Fibroblast of upper back skin (primary cell): ENCODE measurements around the gene MMD2.
"Not testable (repeated sequence)": the region's sequence is repeated elsewhere in the genome, so short reads cannot be mapped to it uniquely, and the experiment has no call there.

Source experiments
- DNase-seq: peaks from one replicate; pipeline ENCODE4 v3.0.0-alpha.2; 2013

MMD2 gene, protein sequence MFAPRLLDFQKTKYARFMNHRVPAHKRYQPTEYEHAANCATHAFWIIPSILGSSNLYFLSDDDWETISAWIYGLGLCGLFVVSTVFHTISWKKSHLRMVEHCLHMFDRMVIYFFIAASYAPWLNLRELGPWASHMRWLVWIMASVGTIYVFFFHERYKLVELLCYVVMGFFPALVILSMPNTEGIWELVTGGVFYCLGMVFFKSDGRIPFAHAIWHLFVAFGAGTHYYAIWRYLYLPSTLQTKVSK

DNA sequence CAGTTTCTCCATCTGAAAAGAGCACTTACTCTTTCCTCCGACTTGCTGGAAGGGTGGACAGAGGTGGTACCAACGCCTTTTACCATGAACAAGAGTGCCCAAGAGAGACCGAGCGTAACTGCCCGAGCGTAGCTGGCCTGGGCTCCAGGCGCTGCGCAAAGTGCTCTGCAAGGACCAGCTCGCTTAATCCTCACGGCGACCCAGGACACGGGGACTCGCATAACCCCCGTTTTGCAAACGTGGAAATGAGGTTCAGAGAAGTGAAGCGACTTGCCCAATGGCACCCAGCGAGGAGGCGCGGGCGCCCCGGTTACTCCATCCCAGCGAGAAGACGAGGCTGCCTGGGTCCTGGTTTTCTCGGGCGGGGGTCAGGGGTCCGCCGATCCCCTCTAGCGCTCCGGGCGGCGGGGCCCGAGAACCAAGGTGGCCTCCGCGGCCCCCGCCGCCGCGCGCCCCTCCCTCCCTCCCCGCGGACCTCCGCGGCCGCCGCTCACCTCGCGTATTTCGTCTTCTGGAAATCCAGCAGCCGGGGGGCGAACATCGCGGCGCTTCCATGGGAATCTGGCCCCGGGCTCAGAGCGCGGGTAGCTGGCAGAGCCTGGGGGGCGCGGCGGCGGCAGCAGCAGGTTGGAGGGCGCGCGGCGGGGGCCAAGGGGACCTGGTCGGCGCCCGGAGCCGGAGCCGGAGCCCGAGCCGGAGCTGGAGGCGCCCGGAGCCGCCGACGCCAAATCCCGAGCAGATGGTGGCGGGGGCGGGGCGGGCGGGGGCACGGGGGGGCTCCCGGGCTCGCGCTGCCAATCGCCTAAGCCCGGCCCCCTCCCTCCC, at the start of gene MMD2:
Gene MMD2 (minus strand): TSS at position 711 of the 825 bp plus-strand sequence. CDS start 170 bp downstream, at position 541.
- DNase-seq = no peak

GRCh38 chr7:5005066-5005465, 46.1 kb upstream of the MMD2 start:
- DNase-seq = no peak

DNA sequence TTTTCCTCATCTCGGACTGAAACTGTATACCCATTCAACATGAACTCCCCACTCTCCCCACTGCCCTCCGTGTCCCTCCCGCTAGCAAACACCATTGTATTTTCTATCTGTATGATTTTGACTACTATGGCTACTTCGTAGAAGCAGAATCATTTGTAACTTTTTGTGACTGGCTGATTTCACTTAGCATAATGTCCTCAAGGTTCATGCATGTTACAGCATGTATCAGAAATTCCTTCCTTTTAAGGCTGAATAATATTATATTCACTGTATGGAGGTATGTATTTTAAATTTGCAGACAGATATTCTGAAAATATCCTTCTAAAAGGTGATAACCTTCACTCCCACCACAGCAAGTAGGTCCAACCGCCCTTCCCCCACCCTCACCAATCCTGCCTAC, 42.9 kb upstream of the MMD2 start:
- DNase-seq = no peak

DNA sequence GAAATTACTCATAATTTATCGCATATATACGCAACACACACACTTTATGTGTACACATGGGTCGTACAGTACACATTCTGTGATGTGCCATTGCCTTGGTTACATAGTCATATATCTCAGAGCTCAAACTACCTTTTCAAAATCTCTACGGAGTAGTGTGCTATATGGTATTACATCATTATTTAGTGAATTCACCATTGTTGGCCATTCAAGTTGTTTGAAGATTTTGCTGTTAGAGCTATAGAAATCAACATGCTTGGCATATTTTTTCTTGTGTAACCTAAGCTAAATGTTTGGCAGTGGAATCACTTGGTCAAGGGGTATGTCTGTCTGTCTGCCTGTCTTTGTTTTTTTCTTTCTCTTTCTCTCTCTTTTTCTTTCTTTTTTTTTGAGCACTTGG, 42.0 kb upstream of the MMD2 start:
- no peak for DNase-seq

DNA sequence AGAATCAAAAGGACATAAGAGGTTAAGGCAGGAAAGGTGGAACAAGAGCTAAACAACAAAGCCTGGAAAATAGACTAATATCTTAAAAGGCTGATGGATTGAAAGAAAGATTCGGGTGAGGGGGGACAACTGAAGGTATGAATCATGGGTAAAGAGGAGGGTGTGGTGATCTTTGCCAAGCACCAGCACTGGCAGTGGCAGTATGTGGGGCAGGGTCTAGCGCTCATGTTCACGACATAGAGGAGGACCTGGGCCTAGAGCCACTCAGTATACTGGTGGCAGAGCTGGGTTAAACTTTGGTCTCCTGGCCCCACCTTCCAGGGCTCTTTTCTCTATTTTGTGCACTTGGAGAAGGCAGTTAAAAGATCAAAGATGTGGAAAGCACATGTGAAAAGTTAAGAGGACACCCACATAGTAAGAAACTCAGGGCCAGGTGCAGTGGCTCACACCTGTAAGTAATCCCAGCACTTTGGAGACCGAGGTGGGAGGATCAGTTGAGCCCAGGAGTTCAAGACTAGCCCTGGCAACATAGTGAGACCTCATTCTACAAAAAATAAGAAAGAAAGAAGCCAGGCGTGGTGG, 40.5 kb upstream of the MMD2 start:
- DNase-seq = no peak

- no peak for DNase-seq
Observed at GRCh38 chr7:4998910-4999309, 39.9 kb upstream of the MMD2 start.

DNA sequence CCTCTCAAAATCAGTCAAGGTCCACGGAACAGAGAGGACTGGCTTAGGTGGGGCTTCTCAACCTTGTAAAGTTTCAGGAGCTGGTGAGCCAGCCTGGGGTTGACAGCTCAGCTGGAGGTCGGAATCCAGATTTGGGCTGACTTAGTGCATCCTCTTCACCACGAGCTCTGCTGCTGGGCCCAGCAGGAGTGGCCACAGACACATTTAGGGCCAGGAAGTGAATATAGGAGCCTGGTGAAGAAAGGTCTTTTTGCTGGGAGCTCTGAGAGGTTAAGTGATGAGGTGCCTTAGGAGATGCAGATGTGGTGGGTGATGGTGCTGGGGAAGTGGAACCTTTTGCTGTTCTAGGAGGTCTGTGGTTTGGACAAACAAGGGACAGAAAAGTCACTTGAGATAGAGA, 39.3 kb upstream of the MMD2 start:
- no peak for DNase-seq

- no peak for DNase-seq
Observed at GRCh38 chr7:4996696-4997222, 37.8 kb upstream of the MMD2 start.

- no peak for DNase-seq
Observed at GRCh38 chr7:4995429-4995969, 36.5 kb upstream of the MMD2 start.

- DNase-seq = no peak
Observed at GRCh38 chr7:4993471-4993870, 34.5 kb upstream of the MMD2 start.

DNA sequence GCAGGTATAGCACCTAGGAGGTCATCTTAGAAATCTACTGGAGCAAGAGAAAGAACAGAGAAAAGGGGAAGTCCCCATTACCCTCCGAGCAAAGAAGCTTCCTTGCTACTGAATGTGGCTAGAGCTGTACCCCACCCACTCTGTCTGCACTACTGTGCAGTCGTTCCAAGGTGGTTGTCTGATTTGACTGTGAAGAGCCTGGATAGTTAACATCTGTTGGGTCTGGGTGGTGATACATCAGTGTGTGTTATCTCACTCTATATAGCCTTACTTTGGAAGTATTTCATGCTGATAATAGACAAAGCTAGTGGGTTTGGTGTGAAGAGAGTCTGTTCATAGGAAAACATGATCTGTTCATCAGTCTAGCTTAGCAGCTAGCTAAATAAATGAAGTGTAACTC, 23.8 kb upstream of the MMD2 start:
- not testable (repeated sequence) for DNase-seq

DNA sequence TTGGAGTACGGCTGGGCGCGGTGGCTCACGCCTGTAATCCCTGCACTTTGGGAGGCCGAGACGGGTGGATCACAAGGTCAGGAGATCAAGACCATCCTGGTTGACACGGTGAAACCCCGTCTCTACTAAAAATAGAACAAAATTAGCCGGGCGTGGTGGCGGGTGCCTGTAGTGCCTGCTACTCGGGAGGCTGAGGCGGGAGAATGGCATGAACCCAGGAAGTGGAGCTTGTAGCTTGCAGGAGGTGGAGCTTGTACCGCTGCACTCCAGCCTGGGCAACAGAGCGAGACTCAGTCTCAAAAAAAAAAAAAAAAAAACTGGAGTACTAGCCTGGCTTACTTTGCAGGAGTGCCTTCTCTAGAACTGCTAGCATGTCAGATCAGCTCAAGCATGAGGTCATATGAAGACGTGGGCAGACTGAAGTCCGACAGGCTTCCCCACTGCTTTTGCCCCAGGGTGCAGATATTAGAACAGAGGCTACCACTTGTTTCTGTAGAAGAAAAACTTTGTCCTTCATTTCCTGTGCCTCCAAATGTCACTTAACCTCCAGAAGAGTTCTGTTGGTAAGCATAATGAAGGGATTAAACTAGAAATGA, 22.4 kb upstream of the MMD2 start:
- not testable (repeated sequence) for DNase-seq

GRCh38 chr7:4975626-4976025, 16.6 kb upstream of the MMD2 start:
- not testable (repeated sequence) for DNase-seq

DNA sequence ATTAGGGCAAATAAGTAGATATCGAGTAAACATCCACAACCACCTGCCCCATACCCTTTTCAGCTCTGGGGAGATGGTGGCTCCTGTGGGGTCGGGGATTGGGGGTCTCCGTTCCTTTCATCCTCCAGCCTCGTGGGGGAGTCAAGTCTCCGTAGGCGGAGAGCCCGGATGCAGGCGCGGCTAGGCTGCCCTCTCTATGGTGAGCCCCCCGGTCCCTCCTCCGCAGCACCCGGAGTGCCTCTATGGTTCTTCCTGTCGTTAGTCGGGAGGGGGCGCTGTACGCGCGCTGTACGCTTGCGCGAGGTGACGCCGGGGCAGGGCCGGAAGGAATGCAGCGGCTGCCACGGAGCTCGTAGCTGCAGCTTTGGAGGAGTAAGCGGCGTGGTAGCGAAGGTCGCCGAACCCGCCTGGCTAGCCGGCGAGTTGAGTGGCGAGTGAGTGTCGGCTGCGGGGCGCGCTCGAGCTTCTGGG, 14.8 kb upstream of the MMD2 start:
- peak; percentile 89 for DNase-seq

DNA sequence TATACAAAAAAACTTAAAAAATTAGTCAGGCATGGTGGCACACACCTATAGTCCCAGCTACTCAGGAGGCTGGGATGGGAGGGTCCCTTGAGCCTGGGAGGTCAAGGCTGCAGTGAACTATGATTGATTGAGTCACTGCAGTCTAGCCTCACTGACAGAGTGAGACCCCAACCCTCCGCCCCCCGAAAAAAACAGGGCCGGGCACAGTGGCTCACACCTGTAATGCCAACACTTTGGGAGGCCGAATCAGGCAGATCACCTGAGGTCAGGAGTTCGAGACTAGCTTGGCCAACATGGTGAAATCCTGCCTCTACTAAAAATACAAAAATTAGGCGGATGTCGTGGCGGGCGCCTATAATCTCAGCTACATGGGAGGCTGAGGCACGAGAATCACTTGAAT, 13.5 kb upstream of the MMD2 start:
- DNase-seq = not testable (repeated sequence)

GRCh38 chr7:4965295-4966022, 6.5 kb upstream of the MMD2 start:
- DNase-seq = no peak

GRCh38 chr7:4964506-4964905, 5.5 kb upstream of the MMD2 start:
- no peak for DNase-seq

- no peak for DNase-seq
Observed at GRCh38 chr7:4962872-4963775, 4.1 kb upstream of the MMD2 start.

GRCh38 chr7:4960363-4960762, 1.4 kb upstream of the MMD2 start:
- DNase-seq = no peak

- DNase-seq = no peak
Observed at GRCh38 chr7:4959893-4960292, 906 bp upstream of the MMD2 start.

- no peak for DNase-seq
Observed at GRCh38 chr7:4959306-4959705, 319 bp upstream of the MMD2 start.
